Immature natural killer cell (primary cell): ENCODE measurements around the gene ANKMY1. TPM values are rescaled to one million over a fixed set of nuclear protein-coding genes. Genes with fewer than 3 reads are reported as not detected.
A peak's percentile ranks its signal among the peaks of the same experiment; 100 is the strongest.

Source experiments
- DNase-seq, 3 donors: peaks; one replicate each; pipeline ENCODE4 v3.0.0; 2022; ENCODE audit warnings: mixed read lengths in 1 of 3
- H3K27ac Mint-ChIP-seq, 6 donors: one replicate each; pipeline ENCODE4 v1.8.0; 2020; ENCODE audit warnings: mixed read lengths in 6 of 6, mild to moderate bottlenecking in 5 of 6, inconsistent platforms in 4 of 6, moderate library complexity in 3 of 6
- H3K27me3 Mint-ChIP-seq, 3 donors: one replicate each; pipeline ENCODE4 v1.8.0; 2020 to 2021; ENCODE audit warnings: low read depth in 3 of 3, mild to moderate bottlenecking in 3 of 3, mixed read lengths in 3 of 3, moderate library complexity in 3 of 3, inconsistent platforms in 1 of 3
- H3K36me3 Mint-ChIP-seq, 3 donors: one replicate each; pipeline ENCODE4 v1.8.0; 2020; ENCODE audit warnings: mixed read lengths in 3 of 3, inconsistent platforms in 2 of 3, mild to moderate bottlenecking in 2 of 3
- H3K4me1 Mint-ChIP-seq, 2 donors: one replicate each; pipeline ENCODE4 v1.8.0; 2020; ENCODE audit warnings: inconsistent platforms in 2 of 2, mild to moderate bottlenecking in 2 of 2, mixed read lengths in 2 of 2, moderate library complexity in 1 of 2
- H3K4me3 Mint-ChIP-seq, 5 donors: one replicate each; pipeline ENCODE4 v1.8.0; 2020; ENCODE audit warnings: mild to moderate bottlenecking in 5 of 5, mixed read lengths in 5 of 5, inconsistent platforms in 3 of 5, moderate library complexity in 3 of 5
- H3K9me3 Mint-ChIP-seq, 6 donors: one replicate each; pipeline ENCODE4 v1.8.0; 2020; ENCODE audit warnings: mild to moderate bottlenecking in 6 of 6, mixed read lengths in 6 of 6, inconsistent platforms in 4 of 6, moderate library complexity in 3 of 6
- polyA plus RNA-seq, 3 donors: library from polyadenylated mRNA; unstranded; fragments of 300-500 nt; fragmentation: Illumina TruSeq; gene quantifications; one replicate each; pipeline ENCODE4 v1.2.3, GENCODE V29; 2021

The ANKMY1 gene
- polyA plus RNA-seq, 3 donors from 2014 or later = 5.6 to 12.4 (median 7.3) TPM

GRCh38 chr2:240599141-240599583, 41.4 kb upstream of the ANKMY1 start:
- Mint-ChIP-seq H3K27ac (no peak overlapping the region), H3K4me1 (no peaks in the 10 kb centered on the region), H3K9me3 (no peaks in the 10 kb centered on the region), H3K36me3 (no peaks in the 10 kb centered on the region), H3K27me3 (peaks cover 0 to 1% (median 0%) of the 10 kb centered on the region in 3 donors), H3K4me3 (no peak overlapping the region)
- no peak for DNase-seq

DNA sequence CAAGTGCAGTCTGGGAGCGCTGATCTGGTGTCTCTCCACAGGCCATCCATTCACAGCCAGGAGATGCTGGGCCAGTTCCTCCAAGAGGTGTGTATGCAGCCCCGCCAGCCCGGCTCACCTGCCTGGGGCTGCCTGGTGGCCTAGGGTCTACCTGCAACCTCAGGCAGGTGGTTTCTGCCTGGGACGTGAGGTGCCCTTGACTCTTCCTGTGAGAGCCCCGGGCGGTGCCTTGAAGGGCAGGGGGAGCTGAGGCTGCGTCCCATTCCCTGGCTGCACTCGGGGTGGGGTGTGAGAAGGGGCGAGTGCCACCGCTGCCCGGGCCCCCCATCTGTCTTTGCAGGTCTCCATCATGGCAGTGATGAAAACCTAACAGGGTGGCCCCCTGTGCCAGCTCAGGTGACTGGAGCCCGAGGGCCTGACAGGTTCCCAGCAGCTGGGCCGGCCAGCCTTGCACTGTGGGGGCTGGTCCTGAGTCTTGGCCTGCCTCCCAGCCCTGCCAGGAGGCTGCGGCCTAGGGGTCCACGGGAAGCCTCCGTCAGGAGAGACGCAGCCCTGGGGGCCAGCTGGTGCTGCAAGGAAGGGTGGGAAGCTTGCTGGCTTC, 40.6 kb upstream of the ANKMY1 start:
- Mint-ChIP-seq H3K27me3 (peaks cover 0 to 1% (median 0%) of the 10 kb centered on the region in 3 donors), H3K36me3 (no peaks in the 10 kb centered on the region), H3K4me3 (no peak overlapping the region), H3K9me3 (no peaks in the 10 kb centered on the region), H3K4me1 (no peaks in the 10 kb centered on the region), H3K27ac (no peak overlapping the region)
- no peak for DNase-seq

- Mint-ChIP-seq H3K9me3 (no peaks in the 10 kb centered on the region), H3K27ac (no peak overlapping the region), H3K27me3 (peaks cover 0 to 1% (median 0%) of the 10 kb centered on the region in 3 donors), H3K4me3 (no peak overlapping the region), H3K36me3 (no peaks in the 10 kb centered on the region), H3K4me1 (no peaks in the 10 kb centered on the region)
- DNase-seq = no peak
Measured at GRCh38 chr2:240597419-240598181, 39.8 kb upstream of the ANKMY1 start.

- Mint-ChIP-seq H3K4me1 (no peaks in the 10 kb centered on the region), H3K27ac (no peak overlapping the region), H3K36me3 (no peaks in the 10 kb centered on the region), H3K4me3 (no peak overlapping the region), H3K9me3 (no peaks in the 10 kb centered on the region), H3K27me3 (peaks cover 0 to 1% (median 0%) of the 10 kb centered on the region in 3 donors)
- DNase-seq = no peak
Measured at GRCh38 chr2:240597054-240597418, 39.2 kb upstream of the ANKMY1 start.

- Mint-ChIP-seq H3K4me1 (no peaks in the 10 kb centered on the region), H3K27me3 (peaks cover 0 to 1% (median 0%) of the 10 kb centered on the region in 3 donors), H3K9me3 (no peaks in the 10 kb centered on the region), H3K27ac (no peak overlapping the region), H3K4me3 (no peak overlapping the region), H3K36me3 (no peaks in the 10 kb centered on the region)
- no peak for DNase-seq
Measured at GRCh38 chr2:240596491-240596931, 38.7 kb upstream of the ANKMY1 start.

GRCh38 chr2:240596080-240596460, 38.3 kb upstream of the ANKMY1 start:
- H3K4me1 Mint-ChIP-seq = peaks cover 1 to 4% of the 10 kb centered on the region in 2 donors
- no peaks in the 10 kb centered on the region for H3K36me3 Mint-ChIP-seq
- peaks cover 0 to 1% (median 0%) of the 10 kb centered on the region in 3 donors for H3K27me3 Mint-ChIP-seq
- H3K9me3 Mint-ChIP-seq = no peaks in the 10 kb centered on the region
- DNase-seq = no peak
- no peak overlapping the region for H3K4me3 Mint-ChIP-seq
- no peak overlapping the region for H3K27ac Mint-ChIP-seq

GRCh38 chr2:240595381-240596079, 37.7 kb upstream of the ANKMY1 start:
- no peaks in the 10 kb centered on the region for H3K36me3 Mint-ChIP-seq
- peak; percentile 33 to 44 (median 38) for DNase-seq
- peaks cover 3 to 7% of the 10 kb centered on the region in 2 donors for H3K4me1 Mint-ChIP-seq
- no peak overlapping the region for H3K4me3 Mint-ChIP-seq
- H3K27ac Mint-ChIP-seq = no peak overlapping the region
- peaks cover 0 to 1% (median 0%) of the 10 kb centered on the region in 3 donors for H3K27me3 Mint-ChIP-seq
- no peaks in the 10 kb centered on the region for H3K9me3 Mint-ChIP-seq

DNA sequence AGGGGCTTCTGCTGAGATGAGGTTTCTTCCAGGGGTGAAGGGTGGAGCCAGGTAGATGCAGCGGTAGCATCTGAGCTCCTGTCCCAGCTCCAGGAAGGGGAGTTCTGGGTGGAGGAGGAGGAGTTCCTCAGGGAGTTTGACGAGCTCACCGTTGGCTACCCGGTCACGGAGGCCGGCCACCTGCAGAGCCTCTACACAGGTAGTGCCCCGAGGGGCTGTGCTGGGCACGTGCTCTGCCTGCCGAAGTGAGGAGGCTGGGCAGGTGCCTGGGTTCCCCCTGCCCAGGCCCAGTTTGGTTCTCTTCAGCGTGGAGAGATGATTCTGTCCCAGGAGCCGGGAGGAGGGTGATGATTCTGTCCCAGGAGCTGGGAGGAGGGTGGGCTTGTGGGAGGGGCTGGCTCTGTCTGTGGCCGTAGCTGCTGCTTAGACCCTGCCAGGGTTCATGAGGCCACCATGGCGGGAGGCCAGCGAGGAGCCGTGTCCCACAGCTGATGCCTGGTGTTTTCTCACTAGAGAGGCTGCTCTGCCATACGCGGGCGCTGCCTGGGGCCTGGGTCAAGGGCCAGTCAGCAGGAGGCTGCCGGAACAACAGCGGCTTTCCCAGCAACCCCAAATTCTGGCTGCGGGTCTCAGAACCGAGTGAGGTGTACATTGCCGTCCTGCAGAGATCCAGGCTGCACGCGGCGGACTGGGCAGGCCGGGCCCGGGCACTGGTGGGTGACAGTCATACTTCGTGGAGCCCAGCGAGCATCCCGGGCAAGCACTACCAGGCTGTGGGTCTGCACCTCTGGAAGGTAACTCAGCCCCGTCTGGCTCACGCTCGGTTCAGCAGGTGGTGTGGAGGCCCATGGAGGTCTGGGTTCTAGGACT, 37.0 kb upstream of the ANKMY1 start:
- H3K9me3 Mint-ChIP-seq = no peaks in the 10 kb centered on the region
- no peak overlapping the region for H3K27ac Mint-ChIP-seq
- H3K27me3 Mint-ChIP-seq = no peaks in the 10 kb centered on the region
- H3K4me3 Mint-ChIP-seq = no peak overlapping the region
- no peak for DNase-seq
- no peaks in the 10 kb centered on the region for H3K36me3 Mint-ChIP-seq
- peaks cover 3 to 7% of the 10 kb centered on the region in 2 donors for H3K4me1 Mint-ChIP-seq

GRCh38 chr2:240593703-240594451, 36.1 kb upstream of the ANKMY1 start:
- H3K27me3 Mint-ChIP-seq = no peaks in the 10 kb centered on the region
- no peak overlapping the region for H3K4me3 Mint-ChIP-seq
- H3K36me3 Mint-ChIP-seq = peaks cover 0 to 3% (median 1%) of the 10 kb centered on the region in 3 donors
- peaks cover 8 to 12% of the 10 kb centered on the region in 2 donors for H3K4me1 Mint-ChIP-seq
- H3K27ac Mint-ChIP-seq = no peak overlapping the region
- no peaks in the 10 kb centered on the region for H3K9me3 Mint-ChIP-seq
- no peak for DNase-seq

DNA sequence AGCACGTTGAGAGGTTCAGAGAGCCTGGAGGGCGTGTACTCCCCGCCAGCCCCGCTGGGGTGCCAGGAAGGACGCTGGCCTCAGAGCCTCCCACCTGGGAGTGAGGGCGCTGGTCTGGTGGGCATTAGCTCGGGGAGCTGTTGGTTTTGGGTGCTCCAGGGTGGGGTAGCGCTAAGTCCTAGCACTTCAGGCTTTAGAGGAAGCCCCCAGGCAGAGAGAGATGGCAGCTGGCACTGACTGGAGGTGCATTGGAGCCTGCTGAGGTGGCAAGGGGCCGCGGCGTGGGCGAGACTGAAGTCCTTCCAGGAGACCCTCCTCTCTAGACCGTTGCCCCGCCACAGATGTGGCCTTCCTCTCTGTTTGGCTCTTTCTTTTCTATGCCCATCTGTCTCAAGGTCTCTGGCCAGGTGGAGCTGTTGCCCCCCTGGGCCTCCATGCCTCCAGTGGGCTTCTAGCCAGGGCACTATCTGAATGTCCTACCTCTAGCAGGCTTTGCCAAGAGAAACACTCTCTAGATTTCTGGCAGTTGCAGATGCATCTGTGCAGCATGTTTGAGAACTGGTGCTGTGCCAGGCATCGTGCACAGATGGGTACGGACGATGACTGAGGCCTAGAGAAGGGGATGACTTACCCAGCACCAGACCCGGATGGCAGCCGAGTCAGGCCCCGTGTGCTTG, 35.4 kb upstream of the ANKMY1 start:
- H3K9me3 Mint-ChIP-seq = no peaks in the 10 kb centered on the region
- H3K4me3 Mint-ChIP-seq = no peak overlapping the region
- DNase-seq = no peak
- H3K36me3 Mint-ChIP-seq = peaks cover 0 to 7% (median 6%) of the 10 kb centered on the region in 3 donors
- H3K27ac Mint-ChIP-seq = no peak overlapping the region
- peaks cover 15 to 19% of the 10 kb centered on the region in 2 donors for H3K4me1 Mint-ChIP-seq
- H3K27me3 Mint-ChIP-seq = no peaks in the 10 kb centered on the region

DNA sequence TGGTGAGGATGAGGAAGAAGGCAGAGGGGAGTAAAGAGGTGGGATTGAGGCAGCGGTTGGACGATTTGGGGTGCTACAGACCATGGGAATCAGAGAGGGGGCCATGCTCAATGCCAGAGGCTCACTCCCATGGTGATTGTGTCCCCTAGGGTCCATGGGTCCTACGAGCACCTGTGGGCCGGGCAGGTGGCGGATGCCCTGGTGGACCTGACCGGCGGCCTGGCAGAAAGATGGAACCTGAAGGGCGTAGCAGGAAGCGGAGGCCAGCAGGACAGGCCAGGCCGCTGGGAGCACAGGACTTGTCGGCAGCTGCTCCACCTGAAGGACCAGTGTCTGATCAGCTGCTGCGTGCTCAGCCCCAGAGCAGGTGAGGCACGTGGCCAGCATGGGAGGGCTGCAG, 34.0 kb upstream of the ANKMY1 start:
- no peaks in the 10 kb centered on the region for H3K9me3 Mint-ChIP-seq
- H3K36me3 Mint-ChIP-seq = peaks cover 0 to 7% (median 6%) of the 10 kb centered on the region in 3 donors
- DNase-seq = no peak
- peaks cover 0 to 3% (median 0%) of the 10 kb centered on the region in 3 donors for H3K27me3 Mint-ChIP-seq
- H3K4me3 Mint-ChIP-seq = no peak overlapping the region
- H3K27ac Mint-ChIP-seq = no peak overlapping the region
- peaks cover 27 to 31% of the 10 kb centered on the region in 2 donors for H3K4me1 Mint-ChIP-seq

GRCh38 chr2:240591226-240591625, 33.4 kb upstream of the ANKMY1 start:
- H3K4me3 Mint-ChIP-seq = no peak overlapping the region

More at GRCh38 chr2:240591226-240591625, 33.4 kb upstream of the ANKMY1 start:
- no peak overlapping the region for H3K27ac Mint-ChIP-seq
- DNase-seq = no peak
- H3K36me3 Mint-ChIP-seq = peaks cover 0 to 7% (median 6%) of the 10 kb centered on the region in 3 donors
- peaks cover 0 to 6% (median 0%) of the 10 kb centered on the region in 3 donors for H3K27me3 Mint-ChIP-seq
- peaks cover 27 to 31% of the 10 kb centered on the region in 2 donors for H3K4me1 Mint-ChIP-seq
- no peaks in the 10 kb centered on the region for H3K9me3 Mint-ChIP-seq
